ENCODE results near the gene SLC16A2. TPM values are rescaled to one million over a fixed set of nuclear protein-coding genes. Genes with fewer than 3 reads are reported as not detected.

The SLC16A2 gene
- total and polyA plus RNA-seq, 11 donors = 2.2 to 12.1 (median 7.2) TPM

GRCh38 chrX:74445099-74445498 is 23.8 kb downstream of the SLC16A2 start:
- Histone ChIP-seq H3K27ac (no peak overlapping the region), H3K9me3 (no peaks in the 10 kb centered on the region), H3K4me3 (no peak overlapping the region), H3K27me3 (no peaks in the 10 kb centered on the region), H3K4me1 (peaks cover 0 to 3% (median 0%) of the 10 kb centered on the region in 12 donors), H3K36me3 (no peaks in the 10 kb centered on the region)
- intact Hi-C loops (cut with DNase I) = no loop called here
- DNase-seq = no peak
- WGBS, 4 donors = 51 to 69% (median 61%) methylated on average over 6 of the region's 6 CpGs
- ATAC-seq = no peak
- TF ChIP-seq, protein P1, sequence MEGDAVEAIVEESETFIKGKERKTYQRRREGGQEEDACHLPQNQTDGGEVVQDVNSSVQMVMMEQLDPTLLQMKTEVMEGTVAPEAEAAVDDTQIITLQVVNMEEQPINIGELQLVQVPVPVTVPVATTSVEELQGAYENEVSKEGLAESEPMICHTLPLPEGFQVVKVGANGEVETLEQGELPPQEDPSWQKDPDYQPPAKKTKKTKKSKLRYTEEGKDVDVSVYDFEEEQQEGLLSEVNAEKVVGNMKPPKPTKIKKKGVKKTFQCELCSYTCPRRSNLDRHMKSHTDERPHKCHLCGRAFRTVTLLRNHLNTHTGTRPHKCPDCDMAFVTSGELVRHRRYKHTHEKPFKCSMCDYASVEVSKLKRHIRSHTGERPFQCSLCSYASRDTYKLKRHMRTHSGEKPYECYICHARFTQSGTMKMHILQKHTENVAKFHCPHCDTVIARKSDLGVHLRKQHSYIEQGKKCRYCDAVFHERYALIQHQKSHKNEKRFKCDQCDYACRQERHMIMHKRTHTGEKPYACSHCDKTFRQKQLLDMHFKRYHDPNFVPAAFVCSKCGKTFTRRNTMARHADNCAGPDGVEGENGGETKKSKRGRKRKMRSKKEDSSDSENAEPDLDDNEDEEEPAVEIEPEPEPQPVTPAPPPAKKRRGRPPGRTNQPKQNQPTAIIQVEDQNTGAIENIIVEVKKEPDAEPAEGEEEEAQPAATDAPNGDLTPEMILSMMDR (IDR thresholded peaks at IDR 0.05) = no peak
- no peak for TF ChIP-seq POLR2A (IDR thresholded peaks at IDR 0.05)

DNA sequence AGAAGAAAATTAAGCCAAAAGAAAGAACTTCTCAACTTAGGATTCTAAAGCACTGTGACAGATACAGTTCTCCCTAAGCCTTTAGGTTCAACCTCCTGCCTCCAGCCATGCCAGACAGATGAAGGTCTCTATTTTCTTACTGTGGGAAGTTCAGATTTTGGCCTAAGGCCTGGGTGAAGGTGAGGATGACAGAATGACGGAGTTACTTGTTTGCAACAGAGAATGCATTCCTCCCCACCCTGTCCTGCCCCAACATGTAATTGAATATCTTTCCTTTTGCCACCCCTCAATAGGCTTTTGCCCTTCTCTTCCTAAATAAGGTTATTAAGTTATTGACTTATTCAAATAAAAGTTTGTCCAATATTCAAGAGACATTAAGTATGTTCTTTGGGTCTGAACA is 25.6 kb downstream of the SLC16A2 start:
- intact Hi-C loops (cut with DNase I) = no loop called here
- no peak overlapping the region for H3K27ac ChIP-seq
- ATAC-seq = no peak

GRCh38 chrX:74448669-74449068 is 27.4 kb downstream of the SLC16A2 start:
- WGBS, 4 donors = 76 to 97% (median 92%) methylated on average over 5 of the region's 5 CpGs
- Histone ChIP-seq H3K27ac (no peak overlapping the region), H3K36me3 (no peaks in the 10 kb centered on the region), H3K9me3 (no peaks in the 10 kb centered on the region), H3K4me3 (no peak overlapping the region), H3K4me1 (peaks cover 0 to 3% (median 0%) of the 10 kb centered on the region in 12 donors), H3K27me3 (no peaks in the 10 kb centered on the region)
- no peak for DNase-seq
- no peak for TF ChIP-seq POLR2A (IDR thresholded peaks at IDR 0.05)
- TF ChIP-seq, protein P1 (IDR thresholded peaks at IDR 0.05) = no peak
- intact Hi-C loops (cut with DNase I) = no loop called here
- ATAC-seq = no peak

More for the DNA sequence above, 25.6 kb downstream of the SLC16A2 start:
- Histone ChIP-seq H3K9me3 (no peaks in the 10 kb centered on the region), H3K36me3 (no peaks in the 10 kb centered on the region), H3K4me1 (peaks cover 0 to 3% (median 0%) of the 10 kb centered on the region in 12 donors), H3K27me3 (no peaks in the 10 kb centered on the region), H3K4me3 (no peak overlapping the region)
- DNase-seq = no peak
- TF ChIP-seq POLR2A (IDR thresholded peaks at IDR 0.05) = no peak
- 75 to 96% (median 95%) methylated on average over 1 of the region's 1 CpG for WGBS, 4 donors

DNA sequence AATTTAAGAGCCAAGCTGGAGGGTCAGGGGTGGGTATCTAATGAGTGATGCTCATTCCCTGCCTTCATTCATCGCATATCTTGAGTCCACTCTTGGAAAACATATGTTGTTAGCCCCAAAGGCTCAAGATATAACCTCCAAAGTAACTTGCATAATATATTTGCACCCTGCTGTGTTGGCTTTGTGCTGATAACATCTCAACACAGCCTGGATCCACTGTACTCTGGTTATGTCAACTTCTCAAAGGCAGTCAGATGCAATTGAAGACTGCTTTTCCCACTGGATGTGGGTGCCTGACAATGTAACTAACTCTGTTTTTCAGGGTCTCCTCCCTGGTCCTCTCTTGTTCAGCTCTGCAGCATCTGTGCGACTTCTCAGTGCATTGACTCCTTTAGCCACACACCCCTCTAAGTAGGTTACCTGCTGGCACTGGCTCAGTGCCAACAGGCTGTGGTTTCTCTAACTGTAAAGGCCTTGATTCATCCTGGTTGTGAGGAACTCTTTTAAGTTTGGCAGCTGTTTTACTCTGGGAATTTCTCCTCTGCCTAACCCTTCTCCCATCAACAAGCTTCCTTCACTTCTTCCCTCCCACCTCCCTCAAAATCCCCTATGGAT is 28.1 kb downstream of the SLC16A2 start:
- Histone ChIP-seq H3K27me3 (no peaks in the 10 kb centered on the region), H3K4me1 (peaks cover 0 to 3% (median 0%) of the 10 kb centered on the region in 12 donors), H3K4me3 (no peak overlapping the region), H3K9me3 (no peaks in the 10 kb centered on the region), H3K27ac (no peak overlapping the region), H3K36me3 (no peaks in the 10 kb centered on the region)
- intact Hi-C loops (cut with DNase I) = no loop called here
- no peak for TF ChIP-seq POLR2A (IDR thresholded peaks at IDR 0.05)
- TF ChIP-seq, protein P1 (IDR thresholded peaks at IDR 0.05) = no peak
- no peak for DNase-seq
- ATAC-seq = no peak
- 73 to 95% (median 92%) methylated on average over 2 of the region's 2 CpGs for WGBS, 4 donors

DNA sequence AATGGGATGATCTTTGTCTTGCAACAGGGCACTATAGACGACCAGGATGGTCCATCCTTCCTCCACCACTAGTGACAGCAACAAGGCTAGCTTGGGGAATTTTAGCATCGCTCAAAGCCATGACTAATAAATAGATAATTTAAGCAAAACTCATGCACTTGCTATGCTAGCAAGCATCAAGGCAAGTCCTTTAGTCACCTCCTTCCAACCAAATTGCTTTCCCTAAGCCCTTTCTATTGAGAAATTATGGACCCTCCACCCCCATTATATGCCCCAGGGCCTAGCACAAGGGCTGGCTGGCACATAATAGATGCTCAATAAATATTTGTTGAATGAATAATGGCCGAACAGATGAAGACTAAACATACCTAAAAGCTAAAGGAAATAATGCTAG is 28.6 kb downstream of the SLC16A2 start:
- Histone ChIP-seq H3K36me3 (no peaks in the 10 kb centered on the region), H3K27me3 (no peaks in the 10 kb centered on the region), H3K27ac (no peak overlapping the region), H3K4me3 (no peak overlapping the region), H3K9me3 (no peaks in the 10 kb centered on the region), H3K4me1 (peaks cover 0 to 3% (median 0%) of the 10 kb centered on the region in 12 donors)
- 66 to 95% (median 78%) methylated on average over 3 of the region's 3 CpGs for WGBS, 4 donors
- ATAC-seq = no peak
- TF ChIP-seq POLR2A (IDR thresholded peaks at IDR 0.05) = no peak
- TF ChIP-seq, protein P1 (IDR thresholded peaks at IDR 0.05) = no peak
- DNase-seq = no peak
- intact Hi-C loops (cut with DNase I) = no loop called here
